Brain microvascular endothelial cell (primary cell): ENCODE data around the gene SMAD5.

Experiments used
- DNase-seq: peaks from one replicate; pipeline ENCODE4 v3.0.0-alpha.2; 2020
- H3K27ac ChIP-seq: fragments of 250-450 bp; sonication (Bioruptor Pico); 2 replicates; pipeline ENCODE4 v1.5.1; 2020; ENCODE audit warnings: mild to moderate bottlenecking, moderate library complexity
- H3K27me3 ChIP-seq: fragments of 250-450 bp; sonication (Bioruptor Pico); replicated peaks from 2 replicates; pipeline ENCODE4 v1.5.1; 2020; ENCODE audit warnings: mild to moderate bottlenecking
- H3K36me3 ChIP-seq: fragments of 250-450 bp; sonication (Bioruptor Pico); replicated peaks from 2 replicates; pipeline ENCODE4 v1.5.1; 2020; ENCODE audit warnings: mild to moderate bottlenecking
- H3K4me3 ChIP-seq: 2 replicates; pipeline ENCODE4 v1.5.1; 2011; ENCODE audit warnings: low read depth, mild to moderate bottlenecking, control low read depth, low read length, moderate library complexity
- CTCF ChIP-seq: IDR thresholded peaks from 2 replicates; pipeline ENCODE4 v1.5.1; 2011; ENCODE audit warnings: low read depth, mild to moderate bottlenecking, moderate library complexity, low read length, control low read depth, inconsistent platforms; ENCODE audit errors: missing control alignments
- in situ Hi-C: cut with HindIII; loops from 2 replicates; pipeline ENCODE4 v1.10.0; 2017; ENCODE audit warnings: low sequenced_read_pairs, low pct_ligation_motif_present

The SMAD5 gene

GRCh38 chr5:136120529-136120928 lies 12.1 kb upstream of the SMAD5 start:
- Histone ChIP-seq H3K4me3 (no peak overlapping the region), H3K27ac (no peak overlapping the region), H3K27me3 (peaks cover 3% of the 10 kb centered on the region), H3K36me3 (no peaks in the 10 kb centered on the region)
- in situ Hi-C loops: no loop called here
- no peak for DNase-seq
- TF ChIP-seq CTCF: no peak

GRCh38 chr5:136123236-136123768 lies 9.3 kb upstream of the SMAD5 start:
- Histone ChIP-seq H3K36me3 (no peaks in the 10 kb centered on the region), H3K27me3 (no peaks in the 10 kb centered on the region), H3K27ac (no peak overlapping the region), H3K4me3 (no peak overlapping the region)
- in situ Hi-C loops: no loop called here
- TF ChIP-seq CTCF: no peak
- no peak for DNase-seq

- no peak for DNase-seq
- Histone ChIP-seq H3K4me3 (no peak overlapping the region), H3K27me3 (no peaks in the 10 kb centered on the region), H3K36me3 (no peaks in the 10 kb centered on the region), H3K27ac (no peak overlapping the region)
- in situ Hi-C loops: no loop called here
- TF ChIP-seq CTCF: no peak
Measured at GRCh38 chr5:136127560-136127959, 5.1 kb upstream of the SMAD5 start.

- in situ Hi-C loops: no loop called here
- no peak for DNase-seq
- Histone ChIP-seq H3K36me3 (no peaks in the 10 kb centered on the region), H3K4me3 (no peak overlapping the region), H3K27me3 (no peaks in the 10 kb centered on the region), H3K27ac (no peak overlapping the region)
- no peak for TF ChIP-seq CTCF
Measured at GRCh38 chr5:136128481-136128880, 4.2 kb upstream of the SMAD5 start.

- Histone ChIP-seq H3K36me3 (no peaks in the 10 kb centered on the region), H3K4me3 (no peak overlapping the region), H3K27ac (no peak overlapping the region), H3K27me3 (no peaks in the 10 kb centered on the region)
- no peak for DNase-seq
- TF ChIP-seq CTCF: no peak
- in situ Hi-C loops: no loop called here
Measured at GRCh38 chr5:136129445-136129844, 3.2 kb upstream of the SMAD5 start.

GRCh38 chr5:136130581-136130980 lies 2.1 kb upstream of the SMAD5 start:
- H3K36me3 ChIP-seq: no peaks in the 10 kb centered on the region
- in situ Hi-C loops: no loop called here
- no peak for DNase-seq
- TF ChIP-seq CTCF: no peak
- H3K4me3 ChIP-seq: no peak overlapping the region
- H3K27me3 ChIP-seq: no peaks in the 10 kb centered on the region
- no peak overlapping the region for H3K27ac ChIP-seq
